ENCODE measurements around the gene SLC9A9. TPM values are rescaled to one million over a fixed set of nuclear protein-coding genes. Genes with fewer than 3 reads are reported as not detected.

SLC9A9 gene
- total RNA-seq, 2 donors from 2014 or later = 29.6 to 60.1 TPM

GRCh38 chr3:143888166-143888565 is 39.9 kb upstream of the SLC9A9 start:
- no peak overlapping the region for H3K27ac ChIP-seq
- ATAC-seq (ENCODE audit: insufficient number of reproducible peaks, low FRiP score, low read depth) = no peak
- TF ChIP-seq CTCF (IDR thresholded peaks at IDR 0.05) = no peak

GRCh38 chr3:143885780-143886427 is 37.6 kb upstream of the SLC9A9 start:
- Histone ChIP-seq H3K4me1 (ENCODE audit: control insufficient read depth in 1 of 2, low read depth in 2 of 2) (no peaks in the 10 kb centered on the region), H3K9me3 (no peaks in the 10 kb centered on the region), H3K4me3 (no peak overlapping the region), H3K36me3 (no peaks in the 10 kb centered on the region), H3K27ac (no peak overlapping the region), H3K27me3 (replicated peaks; ENCODE audit: insufficient read depth) (no peaks in the 10 kb centered on the region)
- peak; percentile 37 for TF ChIP-seq CTCF (IDR thresholded peaks at IDR 0.05)
- DNase-seq (ENCODE audit: low spot score) (no peak), ATAC-seq (ENCODE audit: insufficient number of reproducible peaks, low FRiP score, low read depth) (no peak)

More at GRCh38 chr3:143888166-143888565, 39.9 kb upstream of the SLC9A9 start:
- Histone ChIP-seq H3K9me3 (no peaks in the 10 kb centered on the region), H3K4me3 (no peak overlapping the region), H3K27me3 (replicated peaks; ENCODE audit: insufficient read depth) (no peaks in the 10 kb centered on the region), H3K4me1 (ENCODE audit: control insufficient read depth in 1 of 2, low read depth in 2 of 2) (no peaks in the 10 kb centered on the region), H3K36me3 (no peaks in the 10 kb centered on the region)
- no peak for DNase-seq (ENCODE audit: low spot score)

- Histone ChIP-seq H3K27ac (no peak overlapping the region), H3K4me3 (no peak overlapping the region), H3K27me3 (replicated peaks; ENCODE audit: insufficient read depth) (no peaks in the 10 kb centered on the region), H3K4me1 (ENCODE audit: control insufficient read depth in 1 of 2, low read depth in 2 of 2) (no peaks in the 10 kb centered on the region), H3K36me3 (no peaks in the 10 kb centered on the region), H3K9me3 (no peaks in the 10 kb centered on the region)
- DNase-seq (ENCODE audit: low spot score) = no peak
- TF ChIP-seq CTCF (IDR thresholded peaks at IDR 0.05) = no peak
- ATAC-seq (ENCODE audit: insufficient number of reproducible peaks, low FRiP score, low read depth) = no peak
Observed at GRCh38 chr3:143884861-143885260, 36.6 kb upstream of the SLC9A9 start.

- TF ChIP-seq CTCF (IDR thresholded peaks at IDR 0.05) = no peak
- H3K27me3 ChIP-seq (replicated peaks; ENCODE audit: insufficient read depth) = no peaks in the 10 kb centered on the region
- no peak overlapping the region for H3K4me3 ChIP-seq
- no peaks in the 10 kb centered on the region for H3K9me3 ChIP-seq
- no peak overlapping the region for H3K27ac ChIP-seq
- no peaks in the 10 kb centered on the region for H3K36me3 ChIP-seq
- no peak for DNase-seq (ENCODE audit: low spot score)
- ATAC-seq (ENCODE audit: insufficient number of reproducible peaks, low FRiP score, low read depth) = no peak
- H3K4me1 ChIP-seq (ENCODE audit: control insufficient read depth in 1 of 2, low read depth in 2 of 2) = no peaks in the 10 kb centered on the region
Observed at GRCh38 chr3:143883151-143883550, 34.9 kb upstream of the SLC9A9 start.

GRCh38 chr3:143881095-143881494 is 32.8 kb upstream of the SLC9A9 start:
- Histone ChIP-seq H3K36me3 (no peaks in the 10 kb centered on the region), H3K4me1 (ENCODE audit: control insufficient read depth in 1 of 2, low read depth in 2 of 2) (no peaks in the 10 kb centered on the region), H3K27me3 (replicated peaks; ENCODE audit: insufficient read depth) (no peaks in the 10 kb centered on the region), H3K9me3 (no peaks in the 10 kb centered on the region), H3K4me3 (no peak overlapping the region), H3K27ac (no peak overlapping the region)
- TF ChIP-seq CTCF (IDR thresholded peaks at IDR 0.05) = no peak
- DNase-seq (ENCODE audit: low spot score) (no peak), ATAC-seq (ENCODE audit: insufficient number of reproducible peaks, low FRiP score, low read depth) (no peak)
